Measurements from ENCODE around the gene WDR70.
"Not testable (repeated sequence)": the region's sequence is repeated elsewhere in the genome, so short reads cannot be mapped to it uniquely, and the experiment has no call there.

The WDR70 gene

DNA sequence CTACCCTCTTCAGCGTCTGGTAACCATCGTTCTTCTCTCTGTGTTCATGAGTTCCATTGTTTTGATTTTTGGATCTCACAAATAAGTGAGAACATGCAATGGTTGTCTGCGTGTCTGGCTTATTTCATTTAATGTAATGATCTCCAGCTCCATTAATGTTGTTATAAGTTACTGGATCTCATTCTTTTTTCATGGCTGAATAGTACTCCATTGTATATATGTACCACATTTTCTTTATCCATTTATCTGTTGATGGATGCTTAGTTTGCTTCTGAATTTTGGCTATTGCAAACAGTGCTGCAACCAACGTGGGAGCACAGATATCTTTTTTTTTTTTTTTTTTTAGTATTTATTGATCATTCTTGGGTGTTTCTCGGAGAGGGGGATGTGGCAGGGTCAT, 139.2 kb downstream of the WDR70 start:
- DNase-seq = not testable (repeated sequence)

DNA sequence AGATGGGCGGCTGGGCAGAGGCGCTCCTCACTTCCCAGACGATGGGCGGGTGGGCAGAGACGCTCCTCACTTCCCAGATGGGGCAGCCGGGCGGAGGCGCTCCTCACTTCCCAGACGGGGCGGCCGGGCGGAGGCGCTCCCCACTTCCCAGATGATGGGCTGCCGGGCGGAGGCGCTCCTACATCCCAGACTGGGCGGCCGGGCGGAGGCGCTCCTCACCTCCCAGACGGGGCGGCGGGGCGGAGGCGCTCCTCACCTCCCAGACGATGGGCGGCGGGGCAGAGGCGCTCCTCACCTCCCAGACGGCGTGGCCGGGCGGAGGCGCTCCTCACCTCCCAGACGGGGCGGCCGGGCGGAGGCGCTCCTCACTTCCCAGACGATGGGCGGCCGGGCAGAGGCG, 140.2 kb downstream of the WDR70 start:
- no peak for DNase-seq

DNA sequence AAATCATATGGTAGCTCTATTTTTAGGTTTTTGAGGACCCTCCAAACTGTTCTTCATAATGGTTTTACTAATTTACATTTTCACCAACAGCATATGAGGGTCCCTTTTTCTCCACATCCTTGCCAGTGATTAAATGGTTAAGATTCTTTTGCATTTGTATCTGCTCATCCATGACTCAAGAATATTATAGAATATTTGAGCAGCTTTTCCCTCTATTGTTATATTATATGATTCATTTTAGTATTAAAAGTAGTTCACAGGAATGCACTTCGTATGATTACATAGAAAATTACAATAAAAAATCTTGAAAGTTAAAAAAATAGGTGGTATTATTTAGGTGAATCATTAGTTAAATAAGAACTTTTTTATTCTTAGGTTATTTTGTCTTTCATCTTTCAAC, 140.7 kb downstream of the WDR70 start:
- DNase-seq = no peak

DNA sequence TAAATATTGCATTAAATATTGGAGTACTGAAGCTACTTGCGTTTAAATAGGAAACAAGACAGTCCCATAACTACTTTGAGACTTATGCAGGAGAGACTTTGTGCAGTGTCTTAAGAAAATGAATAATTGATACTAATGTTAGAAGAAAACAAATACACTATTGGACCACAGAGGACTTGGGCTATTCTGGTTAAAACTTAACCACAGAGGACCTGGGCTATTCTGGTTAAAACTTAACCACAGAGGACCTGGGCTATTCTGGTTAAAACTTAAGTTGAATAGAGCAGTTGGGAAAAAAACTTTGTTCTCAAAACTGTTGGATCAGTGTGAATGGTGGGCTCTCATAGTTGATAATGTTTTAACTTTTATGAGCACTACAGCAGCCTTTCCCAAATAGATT, 141.7 kb downstream of the WDR70 start:
- no peak for DNase-seq

DNA sequence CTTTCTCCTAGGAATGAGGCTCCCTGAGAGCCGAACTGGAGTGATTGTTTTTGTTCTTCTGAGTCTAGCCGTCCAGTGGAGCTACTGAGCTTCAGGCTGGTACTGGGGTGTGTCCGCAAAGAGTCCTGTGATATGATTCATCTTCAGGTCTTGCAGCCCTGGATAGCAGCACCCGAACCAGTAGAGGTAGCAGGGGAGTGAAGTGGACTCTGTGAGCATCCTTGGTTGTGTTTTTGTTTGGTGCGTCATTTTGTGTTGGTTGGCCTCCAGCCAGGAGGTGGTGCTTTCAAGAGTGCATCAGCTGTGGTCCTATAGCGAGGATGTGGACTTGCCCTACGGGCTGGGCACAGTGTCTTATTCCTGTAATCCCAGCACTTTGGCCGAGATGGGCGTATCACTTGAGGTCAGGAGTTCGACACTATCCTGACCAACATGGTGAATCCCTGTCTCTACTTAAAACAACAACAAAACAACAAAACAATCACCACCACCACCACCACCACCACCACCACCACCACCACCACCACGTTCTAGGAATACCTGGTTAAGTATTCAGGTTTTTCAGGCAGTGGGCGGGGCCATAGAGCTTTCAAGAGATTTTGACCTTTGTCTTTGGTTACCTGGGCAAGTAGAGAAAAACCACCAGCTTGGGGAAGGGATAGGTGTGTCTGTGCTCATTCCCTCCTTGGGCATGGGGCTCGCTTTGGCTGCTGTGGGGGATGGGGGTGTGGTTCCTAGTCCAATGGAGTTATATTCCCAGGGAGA, 154.0 kb downstream of the WDR70 start:
- DNase-seq = no peak

DNA sequence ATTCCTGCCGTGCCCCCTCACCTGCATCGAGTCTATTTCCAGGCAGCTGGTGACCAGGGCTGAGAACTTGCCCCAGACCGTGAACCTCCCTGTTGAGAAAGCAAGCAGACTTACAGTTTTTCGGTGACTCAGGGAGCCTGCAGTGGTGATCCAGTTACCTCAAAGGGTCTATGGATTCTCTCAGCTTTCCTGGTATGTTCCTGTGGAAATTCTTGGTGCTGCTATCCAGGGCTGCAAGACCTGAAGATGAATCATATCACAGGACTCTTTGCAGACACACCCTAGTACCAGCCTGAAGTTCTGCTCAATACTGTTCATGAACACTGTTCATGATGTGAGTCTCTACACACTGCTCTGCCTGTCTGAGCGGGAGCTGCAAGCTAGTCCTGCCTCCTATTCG, 154.7 kb downstream of the WDR70 start:
- no peak for DNase-seq

DNA sequence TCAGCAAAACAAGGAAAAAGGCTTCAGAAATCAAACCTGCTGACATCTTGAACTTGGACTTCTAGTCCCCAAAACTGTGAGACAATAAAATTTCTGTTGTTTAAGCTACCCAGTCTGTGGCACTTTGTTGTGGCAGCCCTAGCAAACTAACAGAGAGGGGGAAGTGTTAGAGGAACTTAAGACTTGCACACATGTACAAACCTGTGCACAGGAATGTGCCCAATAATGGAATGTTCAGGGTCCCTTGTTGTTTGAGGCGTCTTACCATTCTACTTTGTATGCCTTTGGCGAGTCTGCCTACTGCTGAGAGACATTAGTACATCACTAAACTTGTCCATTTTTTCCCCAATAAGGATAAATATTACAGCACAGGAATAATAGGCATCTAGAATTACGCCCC, 160.3 kb downstream of the WDR70 start:
- DNase-seq = no peak

DNA sequence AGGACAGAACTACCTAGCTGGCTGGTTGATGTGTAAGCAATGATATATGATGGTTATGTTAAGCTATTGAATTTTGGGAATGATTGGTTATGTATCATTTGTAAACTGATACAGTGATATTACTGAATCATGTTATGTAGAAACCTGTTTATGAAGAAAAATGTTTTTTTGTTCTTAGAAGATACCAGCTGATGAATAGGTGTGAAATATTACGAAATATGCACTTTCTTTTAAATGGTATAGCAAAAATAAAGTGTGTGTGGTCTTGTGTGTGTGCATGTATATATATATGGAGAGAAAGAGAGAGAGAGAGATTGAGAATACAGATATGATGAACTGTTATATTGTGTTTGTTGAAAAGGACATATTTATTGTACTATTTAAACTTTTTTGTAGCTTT, 164.1 kb downstream of the WDR70 start:
- no peak for DNase-seq

DNA sequence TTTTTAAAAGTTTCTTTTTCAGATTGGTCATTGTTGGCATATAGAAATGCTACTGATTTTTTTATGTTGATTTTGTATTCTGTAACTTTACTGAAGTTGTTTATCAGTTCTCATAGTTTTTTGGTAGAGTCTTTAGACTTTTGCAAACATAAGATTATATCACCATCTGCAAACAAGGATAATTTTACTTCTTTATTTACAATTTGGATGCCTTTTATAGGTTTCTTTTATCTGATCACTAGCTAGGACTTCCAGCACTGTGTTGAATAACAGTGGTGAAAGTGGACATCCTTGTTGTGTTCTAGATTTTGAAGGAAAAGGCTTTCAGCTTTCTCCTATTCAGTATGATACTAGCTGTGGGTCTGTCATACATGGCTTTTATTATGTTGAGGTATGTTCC, 170.3 kb downstream of the WDR70 start:
- DNase-seq = no peak

DNA sequence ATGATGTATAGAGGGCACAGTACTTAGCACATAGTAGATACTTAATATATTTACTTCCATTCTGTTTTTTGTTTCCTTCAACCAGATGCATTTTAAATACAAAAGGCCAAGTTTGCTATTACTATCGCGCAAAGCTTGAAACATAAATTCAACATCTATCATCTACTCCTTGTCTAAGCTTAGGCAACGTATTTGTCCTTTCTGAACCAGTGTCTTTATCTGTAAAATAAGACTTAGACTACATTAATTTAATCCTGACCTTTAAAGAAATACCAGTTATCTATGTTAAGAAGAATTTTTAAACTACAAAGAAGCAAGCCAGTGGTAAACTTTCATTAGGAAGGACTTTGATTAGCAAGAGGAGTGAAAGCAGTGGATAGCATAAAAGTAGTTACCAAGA, 173.0 kb downstream of the WDR70 start:
- no peak for DNase-seq

DNA sequence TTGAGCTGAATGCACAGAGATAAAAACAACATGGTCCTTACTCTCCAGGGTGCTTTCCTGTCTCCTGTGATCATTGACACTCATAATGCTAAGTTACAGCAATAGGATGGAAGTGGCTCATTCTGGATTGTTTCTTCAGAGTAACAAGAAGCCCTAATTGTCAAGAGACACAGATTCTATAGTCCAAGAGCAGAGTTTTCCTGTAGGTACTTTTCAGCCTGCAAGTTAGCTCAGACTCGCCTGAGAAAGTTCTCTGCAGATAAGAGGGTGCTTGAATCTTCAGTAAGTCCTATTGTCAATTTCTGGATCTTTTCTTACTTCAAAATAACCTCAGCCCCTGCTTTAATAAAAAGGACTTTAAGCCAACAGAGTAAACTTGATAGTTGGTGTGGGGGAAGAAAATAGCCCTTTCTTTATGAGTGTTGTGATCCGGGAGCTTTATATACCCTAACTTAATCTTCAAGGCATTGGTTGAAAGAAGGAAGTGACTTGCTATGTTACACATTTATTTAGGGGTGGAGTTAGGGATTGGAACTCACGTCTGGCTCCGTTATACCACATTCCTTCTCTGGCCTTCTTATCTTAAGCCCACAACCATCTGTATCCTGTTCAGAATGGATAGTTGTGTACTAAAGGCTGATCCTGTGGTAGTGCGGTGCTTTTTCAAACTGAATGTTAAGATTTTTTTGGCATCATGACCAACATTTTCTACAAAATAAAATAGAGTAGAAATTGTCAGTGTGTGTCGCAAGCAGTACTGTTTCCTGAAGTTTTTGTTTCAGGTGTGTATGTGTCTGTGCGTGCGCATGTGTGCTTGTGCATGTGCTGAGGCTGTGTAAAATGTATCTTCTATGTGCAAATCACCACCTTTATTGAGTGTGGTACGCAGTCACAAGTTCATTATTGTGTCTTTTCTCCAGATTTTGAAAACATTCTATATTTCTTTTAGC, 173.9 kb downstream of the WDR70 start:
- DNase-seq = no peak

DNA sequence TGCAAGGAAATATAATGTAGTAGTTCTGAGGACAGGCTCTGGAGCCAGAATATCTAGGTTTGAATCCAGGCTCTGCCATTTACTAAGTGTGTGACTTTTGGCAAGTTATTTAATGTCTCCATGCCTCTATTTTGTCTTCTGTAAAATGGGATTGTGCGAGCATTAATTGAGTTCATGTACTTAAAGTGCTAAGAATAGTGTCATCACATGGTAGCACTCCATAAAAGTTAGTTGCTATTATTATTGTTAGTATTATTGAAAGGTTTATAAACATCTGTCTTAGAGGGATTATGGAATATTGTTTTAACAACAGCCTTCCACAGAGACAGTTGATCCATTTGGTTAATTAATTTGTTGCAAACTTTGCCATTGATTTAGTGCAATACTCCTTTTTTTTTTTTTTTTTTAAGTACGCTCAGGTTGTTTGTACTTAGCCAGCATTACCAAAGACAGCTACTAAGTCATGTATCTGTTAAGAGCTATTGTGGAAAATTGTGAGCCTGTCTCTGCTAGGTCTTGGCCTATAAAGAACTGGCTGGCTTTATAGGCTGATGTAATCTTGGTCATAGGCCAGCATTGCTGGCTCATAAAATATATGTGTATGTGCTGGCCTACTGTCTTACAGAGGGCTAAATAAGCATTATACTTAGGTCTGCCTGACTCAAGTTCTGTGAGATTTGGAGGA, 174.7 kb downstream of the WDR70 start:
- no peak for DNase-seq

DNA sequence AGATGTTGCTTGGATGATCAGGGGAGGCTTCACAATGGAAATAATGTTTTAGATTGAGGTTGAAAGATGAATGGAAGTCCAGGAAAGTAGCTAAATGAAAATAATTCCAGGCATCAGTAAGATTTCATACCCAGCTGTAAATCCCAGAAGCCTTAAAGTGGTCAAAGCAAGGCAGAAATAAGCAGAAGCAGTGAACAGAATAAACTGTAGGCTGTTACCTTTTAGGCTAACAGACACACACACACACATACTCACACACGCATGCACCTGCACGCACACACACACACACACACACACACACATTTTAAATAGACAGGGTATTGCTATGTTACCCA, 175.3 kb downstream of the WDR70 start:
- DNase-seq = no peak

DNA sequence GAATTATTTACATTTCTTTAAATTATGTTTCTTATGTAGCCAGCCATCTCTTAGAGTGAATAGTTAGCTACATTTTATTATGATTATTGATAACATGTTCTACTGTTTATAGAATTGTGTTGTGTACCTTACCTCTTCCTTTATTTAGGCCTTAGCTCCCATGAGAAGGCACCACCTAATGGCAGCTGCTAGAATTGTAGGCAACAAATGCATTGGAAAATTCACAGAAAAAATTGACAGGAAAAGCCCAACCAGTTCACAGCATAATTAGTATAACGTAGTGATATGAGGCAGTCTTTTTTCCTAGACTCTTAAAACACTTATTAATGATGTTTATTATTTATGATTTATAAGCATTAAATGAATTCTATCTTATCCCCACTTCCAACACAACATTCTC, 175.8 kb downstream of the WDR70 start:
- DNase-seq = no peak

DNA sequence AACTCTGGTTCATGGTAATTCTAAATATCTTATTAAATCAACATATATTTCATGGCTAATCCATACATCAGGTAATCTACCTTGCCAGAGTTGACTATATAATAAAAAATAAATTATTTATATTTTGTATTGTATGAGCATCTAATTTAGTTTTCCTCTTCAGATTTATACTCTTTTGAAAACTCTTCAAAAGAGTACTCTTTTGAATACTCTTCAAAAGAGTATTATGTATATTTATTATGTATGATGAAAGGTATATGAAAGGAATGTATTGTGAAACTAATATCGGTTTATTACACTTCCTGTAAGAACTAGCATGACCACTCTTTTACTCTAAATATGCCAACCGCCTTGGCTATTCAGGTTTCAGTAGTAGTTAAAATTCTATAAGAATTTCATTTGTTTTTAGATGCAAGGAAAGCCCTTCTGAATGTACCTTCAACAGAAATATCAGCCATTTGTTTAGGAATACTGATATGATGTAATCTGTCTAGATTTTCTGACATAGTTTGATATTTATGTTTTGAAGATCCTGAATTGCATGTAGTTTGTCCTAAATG, 178.7 kb downstream of the WDR70 start:
- DNase-seq = no peak

DNA sequence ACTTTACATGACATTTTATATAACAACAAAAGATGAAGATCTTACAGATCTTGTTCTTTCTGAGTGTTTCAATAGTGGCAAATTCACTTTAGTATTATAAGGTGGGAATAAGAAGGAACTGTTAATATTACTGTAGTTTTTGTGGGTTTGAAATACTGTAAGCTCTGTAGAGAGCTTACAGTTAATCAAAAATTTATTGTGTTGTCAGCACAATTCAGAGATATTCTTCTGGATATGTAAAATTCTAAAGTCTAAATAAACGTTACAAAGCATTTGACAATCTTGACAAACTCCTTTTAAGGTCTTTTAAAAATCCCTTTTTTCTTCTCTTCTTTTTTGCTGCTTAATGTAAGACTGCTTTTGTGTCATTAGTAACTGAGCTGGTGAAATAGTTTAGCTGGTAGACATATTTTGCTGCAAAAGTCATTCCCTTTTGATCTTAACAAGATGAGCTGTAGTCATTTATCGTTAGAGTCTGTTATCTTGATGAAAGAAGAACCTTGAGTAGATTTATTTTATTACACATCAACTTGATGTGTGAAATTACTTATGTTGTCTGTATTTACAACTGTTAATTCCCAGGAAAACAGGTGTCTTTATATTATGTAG, 186.0 kb downstream of the WDR70 start:
- no peak for DNase-seq

DNA sequence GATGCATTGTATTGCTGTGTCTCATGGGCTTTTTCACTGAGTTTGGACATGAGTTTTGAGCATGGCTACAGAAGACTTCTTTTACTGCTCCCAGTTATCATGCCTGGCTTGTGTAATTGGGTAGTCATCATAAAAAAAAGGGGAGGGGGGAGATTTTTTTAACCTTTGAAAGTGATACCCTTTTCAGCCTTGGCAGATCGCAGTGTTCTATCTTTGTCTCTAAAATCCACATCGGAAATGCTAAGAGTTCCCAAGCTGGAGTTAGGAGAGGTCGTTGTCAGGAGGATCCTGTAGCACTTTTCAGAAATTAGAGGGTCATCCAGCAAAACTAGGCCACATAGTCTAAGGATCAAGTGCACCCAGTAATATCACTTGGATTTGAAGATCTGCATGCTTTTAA, 188.4 kb downstream of the WDR70 start:
- no peak for DNase-seq

DNA sequence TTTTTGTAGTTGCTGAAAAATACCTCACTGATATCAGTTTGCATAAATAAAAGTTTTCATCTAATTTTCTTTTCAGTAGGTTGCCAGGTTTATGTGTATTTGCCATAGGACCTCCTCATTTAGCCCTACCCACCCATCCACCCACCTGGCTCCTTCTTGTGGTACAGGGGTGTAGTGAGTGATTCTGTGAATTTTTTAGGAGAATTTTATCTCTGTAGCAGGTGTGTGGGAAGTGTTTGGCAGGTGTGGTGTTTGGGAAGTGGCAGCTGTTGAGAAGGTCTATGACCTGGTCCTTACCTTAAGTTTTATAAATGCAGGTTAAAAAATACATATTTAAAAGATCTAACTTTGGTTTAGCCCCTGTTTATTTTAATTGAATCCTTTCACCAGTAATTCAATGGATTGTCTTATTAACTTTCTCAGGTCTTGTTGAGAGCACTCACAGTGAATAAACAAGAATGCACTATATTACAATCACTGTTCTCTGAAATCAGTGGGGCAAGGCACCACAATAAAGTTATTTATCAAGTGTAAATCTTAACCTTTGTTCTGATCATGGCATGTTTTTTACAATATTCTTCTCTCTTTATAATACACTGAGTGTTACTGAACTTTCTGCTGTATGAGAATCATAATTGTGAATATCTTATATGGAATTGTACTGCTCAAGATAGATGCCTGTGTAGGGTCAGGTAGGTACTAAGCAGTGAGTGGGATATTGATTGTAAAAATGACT, 189.1 kb downstream of the WDR70 start:
- no peak for DNase-seq

DNA sequence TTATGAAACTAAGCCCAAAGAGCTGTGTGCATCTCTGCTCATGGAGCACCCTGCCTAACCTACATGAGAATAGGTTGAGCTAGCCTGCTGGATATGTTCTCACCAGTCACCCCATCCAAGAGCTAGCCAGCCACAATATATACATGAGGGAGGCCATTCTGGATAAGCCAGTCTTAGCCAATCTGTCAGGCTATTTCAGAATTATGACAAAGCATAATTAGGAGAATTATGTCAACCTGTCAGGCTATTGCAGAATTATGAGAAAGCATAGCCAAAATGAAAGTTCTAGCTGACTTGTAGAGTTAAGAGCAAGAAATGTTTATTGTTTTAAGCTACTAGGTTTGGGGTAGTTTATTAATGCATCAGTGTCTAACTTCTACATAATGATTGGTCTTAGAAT, 189.8 kb downstream of the WDR70 start:
- DNase-seq = no peak

DNA sequence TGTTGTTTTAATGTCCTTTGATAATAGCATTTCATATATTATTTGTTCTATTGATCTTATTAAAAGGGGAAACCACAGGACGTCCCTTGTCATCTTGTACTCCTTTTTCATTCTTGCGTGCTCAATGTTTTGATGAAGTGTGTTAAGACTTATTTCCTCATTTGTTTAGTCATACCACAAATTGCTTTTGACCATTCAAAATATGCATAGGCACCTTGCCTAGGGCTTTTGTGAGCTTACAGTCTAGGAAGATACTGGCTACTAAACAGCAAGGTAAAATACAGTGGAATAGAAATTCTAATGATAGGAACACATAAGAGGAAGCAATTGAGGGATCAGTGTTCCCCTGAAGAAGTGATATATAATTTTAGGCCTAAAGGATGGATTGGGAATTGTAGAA, 190.3 kb downstream of the WDR70 start:
- no peak for DNase-seq

DNA sequence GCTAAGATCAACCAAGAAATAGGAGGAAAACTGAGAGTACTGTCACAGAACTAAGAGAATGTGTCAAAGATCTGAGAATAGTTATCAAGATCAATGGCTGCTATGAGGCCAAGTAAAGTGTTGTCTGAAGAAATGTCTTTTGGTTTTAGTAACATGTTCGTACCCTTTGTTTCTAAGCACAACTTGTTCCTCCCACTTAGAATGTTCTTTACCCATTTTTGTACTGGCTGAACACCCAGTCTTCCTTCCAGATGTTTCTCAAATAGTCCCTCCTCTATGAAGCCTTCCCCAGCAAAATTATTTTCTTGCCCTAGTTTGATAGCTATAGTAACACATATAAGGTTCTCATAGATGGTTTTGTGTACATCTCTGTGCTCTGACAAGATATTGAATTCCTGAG, 191.5 kb downstream of the WDR70 start:
- DNase-seq = no peak

DNA sequence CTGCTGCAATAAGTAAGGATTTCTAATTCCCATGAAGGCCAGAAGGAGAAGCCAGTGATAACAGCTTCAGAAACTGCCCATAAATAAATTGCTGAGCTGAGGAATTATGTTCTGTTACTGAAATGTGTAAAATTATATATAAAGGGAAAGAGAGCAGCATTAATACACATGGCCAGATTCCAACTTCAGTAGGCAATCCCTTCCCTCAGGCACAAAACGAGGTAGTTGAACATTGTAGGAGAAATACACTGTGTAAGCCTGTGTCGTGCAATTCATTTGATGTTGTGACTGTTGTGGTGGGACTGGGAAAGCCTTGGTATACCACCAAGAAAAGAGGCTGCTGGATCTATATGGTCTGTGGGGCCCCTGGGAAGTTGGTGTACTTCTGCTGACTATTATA, 192.9 kb downstream of the WDR70 start:
- DNase-seq = no peak
